GM18511 (cell line): ENCODE data around the gene MSANTD2.
"Not testable (repeated sequence)": the region's sequence is repeated elsewhere in the genome, so short reads cannot be mapped to it uniquely, and the experiment has no call there.

ENCODE experiments used
- ATAC-seq: cut with Tn5 transposase; IDR thresholded peaks from one replicate; pipeline ENCODE4 v1.9.1; 2021; ENCODE audit warnings: mild to moderate bottlenecking, moderate library complexity; ENCODE audit not compliant: unreplicated experiment

The MSANTD2 gene

GRCh38 chr11:124778281-124778680, 21.9 kb downstream of the MSANTD2 start:
- ATAC-seq, result no peak

- no peak for ATAC-seq
Observed at GRCh38 chr11:124776865-124777645, 23.2 kb downstream of the MSANTD2 start.

GRCh38 chr11:124770959-124771358, 29.2 kb downstream of the MSANTD2 start:
- not testable (repeated sequence) for ATAC-seq

GRCh38 chr11:124769806-124770774, 30.1 kb downstream of the MSANTD2 start:
- ATAC-seq, result no peak

GRCh38 chr11:124768914-124769313, 31.3 kb downstream of the MSANTD2 start:
- ATAC-seq, result no peak

GRCh38 chr11:124766156-124766555, 34.0 kb downstream of the MSANTD2 start:
- ATAC-seq, result no peak

GRCh38 chr11:124763156-124763947, 36.9 kb downstream of the MSANTD2 start:
- ATAC-seq, result peak; percentile 23

GRCh38 chr11:124762624-124763155, 37.5 kb downstream of the MSANTD2 start:
- ATAC-seq, result peak; percentile 9

- peak; percentile 58 for ATAC-seq
Observed at GRCh38 chr11:124762105-124762623, 38.0 kb downstream of the MSANTD2 start, which contains the start of gene ESAM. Gene ESAM (minus strand): TSS chr11:124762290. CDS start chr11:124762154, 136 bp downstream.

GRCh38 chr11:124761301-124762104, 38.7 kb downstream of the MSANTD2 start:
- ATAC-seq, result peak; percentile 1

GRCh38 chr11:124760806-124761205, 39.4 kb downstream of the MSANTD2 start:
- ATAC-seq, result no peak

- peak; percentile 41 for ATAC-seq
Observed at GRCh38 chr11:124760205-124760652, 40.0 kb downstream of the MSANTD2 start.

- ATAC-seq, result peak; percentile 22
Observed at GRCh38 chr11:124759266-124760204, 40.7 kb downstream of the MSANTD2 start.

GRCh38 chr11:124758355-124759265, 41.6 kb downstream of the MSANTD2 start:
- peak; percentile 44 for ATAC-seq

GRCh38 chr11:124757320-124757719, 42.9 kb downstream of the MSANTD2 start:
- no peak for ATAC-seq

- ATAC-seq, result no peak
Observed at GRCh38 chr11:124756753-124757227, 43.4 kb downstream of the MSANTD2 start.
